KMS-11 (cell line): ENCODE results near the gene ENPP7.

Source experiments
- H2AFZ ChIP-seq: fragments of 200-600 bp; sonication (generic); 2 replicates; pipeline ENCODE4 v1.6.1; 2016; ENCODE audit warnings: antibody characterized with exemption, mixed run types, low read depth
- H3K27ac ChIP-seq: fragments of 200-600 bp; sonication (generic); 2 replicates; pipeline ENCODE4 v1.6.1; 2016; ENCODE audit warnings: mild to moderate bottlenecking, mixed run types
- H3K27me3 ChIP-seq: fragments of 200-600 bp; sonication (generic); 2 replicates; pipeline ENCODE4 v1.6.1; 2017; ENCODE audit warnings: mild to moderate bottlenecking, low read depth, mixed run types, moderate library complexity; ENCODE audit not compliant: insufficient read depth
- H3K36me3 ChIP-seq: fragments of 200-600 bp; sonication (generic); 2 replicates; pipeline ENCODE4 v1.6.1; 2017; ENCODE audit warnings: mild to moderate bottlenecking, mixed run types; ENCODE audit not compliant: insufficient read depth
- H3K4me1 ChIP-seq: fragments of 200-600 bp; sonication (generic); 2 replicates; pipeline ENCODE4 v1.6.1; 2016; ENCODE audit warnings: mild to moderate bottlenecking, low read depth, mixed run types; ENCODE audit not compliant: poor library complexity, severe bottlenecking
- H3K4me2 ChIP-seq: fragments of 200-600 bp; sonication (generic); 2 replicates; pipeline ENCODE4 v1.7.0; 2016; ENCODE audit warnings: mild to moderate bottlenecking, mixed run types
- H3K4me3 ChIP-seq: fragments of 200-600 bp; sonication (generic); IDR thresholded peaks from 2 replicates; pipeline ENCODE4 v1.6.1; 2017; ENCODE audit warnings: low read depth, low read length, mixed read lengths; ENCODE audit not compliant: insufficient read depth
- H3K79me2 ChIP-seq: fragments of 200-600 bp; sonication (generic); 2 replicates; pipeline ENCODE4 v1.6.1; 2016; ENCODE audit warnings: low read depth, mixed run types; ENCODE audit not compliant: insufficient read depth
- H3K9ac ChIP-seq: fragments of 200-600 bp; sonication (generic); 2 replicates; pipeline ENCODE4 v1.6.1; 2016; ENCODE audit warnings: mild to moderate bottlenecking, mixed run types
- H4K20me1 ChIP-seq: fragments of 200-600 bp; sonication (generic); 2 replicates; pipeline ENCODE4 v1.6.1; 2016; ENCODE audit warnings: mild to moderate bottlenecking, mixed run types; ENCODE audit not compliant: insufficient read depth
- TF ChIP-seq, protein P1 (sequence below): fragments of 200-600 bp; sonication (generic); conservative IDR thresholded peaks from 2 replicates; pipeline ENCODE4 v1.6.1; 2017; ENCODE audit warnings: low read depth, mild to moderate bottlenecking, antibody characterized with exemption, low read length, moderate library complexity, mixed read lengths

The ENPP7 gene

DNA sequence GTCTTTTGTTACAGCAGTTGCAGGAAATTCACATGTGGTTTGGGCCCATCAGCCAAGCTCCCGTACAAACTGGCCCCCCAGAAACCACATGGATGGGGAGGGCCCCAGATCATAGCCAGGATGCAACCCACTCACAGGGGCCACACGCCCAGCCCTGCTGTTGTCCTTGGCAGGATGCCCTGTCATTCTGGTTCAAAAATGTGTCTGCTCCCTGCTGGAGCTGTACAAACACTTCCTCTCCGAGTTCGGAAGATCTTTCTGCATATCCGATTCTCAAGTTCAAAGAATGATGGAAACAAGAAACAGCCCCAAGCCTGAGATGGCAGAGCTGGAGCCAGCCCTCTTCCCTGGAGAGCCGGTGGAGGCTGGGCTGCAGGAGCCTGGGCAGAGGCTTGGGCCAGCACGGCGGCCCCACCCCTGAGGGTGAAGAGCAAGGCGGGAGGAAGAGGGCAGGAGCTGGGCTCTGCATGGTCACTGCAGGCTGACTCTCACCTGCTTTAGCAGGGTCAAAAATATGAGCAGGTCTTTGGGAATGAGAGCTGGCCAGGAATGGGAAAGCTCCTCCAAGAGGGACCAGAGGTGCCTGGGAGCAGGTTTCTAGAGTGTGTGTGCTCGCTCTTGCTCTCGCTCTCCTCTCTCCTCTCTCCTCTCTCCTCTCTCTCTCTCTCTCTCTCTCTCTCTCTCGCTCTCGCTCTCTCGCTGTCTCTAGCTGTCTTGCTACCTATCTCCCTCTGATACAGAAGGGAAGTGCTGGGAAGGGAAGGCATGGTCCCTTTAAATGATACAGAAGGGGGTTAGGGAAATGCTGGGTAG, 34.7 kb upstream of the ENPP7 start:
- Histone ChIP-seq H3K27ac (no peak overlapping the region), H3K4me2 (no peak overlapping the region), H3K36me3 (no peaks in the 10 kb centered on the region), H3K4me3 (no peak overlapping the region), H3K79me2 (no peaks in the 10 kb centered on the region), H3K4me1 (peaks cover 5% of the 10 kb centered on the region), H3K27me3 (peaks cover 81% of the 10 kb centered on the region), H4K20me1 (no peaks in the 10 kb centered on the region), H2AFZ (no peak overlapping the region), H3K9ac (no peak overlapping the region)
- TF ChIP-seq, protein P1, sequence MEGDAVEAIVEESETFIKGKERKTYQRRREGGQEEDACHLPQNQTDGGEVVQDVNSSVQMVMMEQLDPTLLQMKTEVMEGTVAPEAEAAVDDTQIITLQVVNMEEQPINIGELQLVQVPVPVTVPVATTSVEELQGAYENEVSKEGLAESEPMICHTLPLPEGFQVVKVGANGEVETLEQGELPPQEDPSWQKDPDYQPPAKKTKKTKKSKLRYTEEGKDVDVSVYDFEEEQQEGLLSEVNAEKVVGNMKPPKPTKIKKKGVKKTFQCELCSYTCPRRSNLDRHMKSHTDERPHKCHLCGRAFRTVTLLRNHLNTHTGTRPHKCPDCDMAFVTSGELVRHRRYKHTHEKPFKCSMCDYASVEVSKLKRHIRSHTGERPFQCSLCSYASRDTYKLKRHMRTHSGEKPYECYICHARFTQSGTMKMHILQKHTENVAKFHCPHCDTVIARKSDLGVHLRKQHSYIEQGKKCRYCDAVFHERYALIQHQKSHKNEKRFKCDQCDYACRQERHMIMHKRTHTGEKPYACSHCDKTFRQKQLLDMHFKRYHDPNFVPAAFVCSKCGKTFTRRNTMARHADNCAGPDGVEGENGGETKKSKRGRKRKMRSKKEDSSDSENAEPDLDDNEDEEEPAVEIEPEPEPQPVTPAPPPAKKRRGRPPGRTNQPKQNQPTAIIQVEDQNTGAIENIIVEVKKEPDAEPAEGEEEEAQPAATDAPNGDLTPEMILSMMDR = no peak

DNA sequence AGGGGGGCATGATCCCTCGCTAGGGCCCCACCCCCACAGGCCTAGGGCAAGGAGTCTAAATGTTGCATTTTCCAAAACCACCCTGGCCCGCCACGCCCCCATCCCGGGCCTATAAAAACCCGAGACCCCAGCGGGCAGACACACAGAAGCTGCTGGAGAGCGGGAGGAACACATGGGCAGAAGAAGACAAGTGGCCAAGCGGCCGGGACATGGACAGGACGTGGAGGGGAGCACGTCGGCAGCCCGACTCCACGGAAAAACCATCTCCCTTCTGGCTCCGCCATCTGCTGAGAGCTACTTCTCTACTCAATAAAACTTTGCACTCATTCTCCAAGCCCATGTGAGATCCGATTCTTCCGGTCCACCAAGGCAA, 34.1 kb upstream of the ENPP7 start:
- H3K27me3 ChIP-seq = peaks cover 77% of the 10 kb centered on the region
- no peak overlapping the region for H3K9ac ChIP-seq
- no peak overlapping the region for H3K27ac ChIP-seq
- no peaks in the 10 kb centered on the region for H4K20me1 ChIP-seq
- no peak overlapping the region for H3K4me2 ChIP-seq
- no peak overlapping the region for H3K4me3 ChIP-seq
- no peak overlapping the region for H2AFZ ChIP-seq
- TF ChIP-seq, protein P1 = no peak
- no peaks in the 10 kb centered on the region for H3K79me2 ChIP-seq
- H3K4me1 ChIP-seq = peaks cover 5% of the 10 kb centered on the region
- H3K36me3 ChIP-seq = no peaks in the 10 kb centered on the region

DNA sequence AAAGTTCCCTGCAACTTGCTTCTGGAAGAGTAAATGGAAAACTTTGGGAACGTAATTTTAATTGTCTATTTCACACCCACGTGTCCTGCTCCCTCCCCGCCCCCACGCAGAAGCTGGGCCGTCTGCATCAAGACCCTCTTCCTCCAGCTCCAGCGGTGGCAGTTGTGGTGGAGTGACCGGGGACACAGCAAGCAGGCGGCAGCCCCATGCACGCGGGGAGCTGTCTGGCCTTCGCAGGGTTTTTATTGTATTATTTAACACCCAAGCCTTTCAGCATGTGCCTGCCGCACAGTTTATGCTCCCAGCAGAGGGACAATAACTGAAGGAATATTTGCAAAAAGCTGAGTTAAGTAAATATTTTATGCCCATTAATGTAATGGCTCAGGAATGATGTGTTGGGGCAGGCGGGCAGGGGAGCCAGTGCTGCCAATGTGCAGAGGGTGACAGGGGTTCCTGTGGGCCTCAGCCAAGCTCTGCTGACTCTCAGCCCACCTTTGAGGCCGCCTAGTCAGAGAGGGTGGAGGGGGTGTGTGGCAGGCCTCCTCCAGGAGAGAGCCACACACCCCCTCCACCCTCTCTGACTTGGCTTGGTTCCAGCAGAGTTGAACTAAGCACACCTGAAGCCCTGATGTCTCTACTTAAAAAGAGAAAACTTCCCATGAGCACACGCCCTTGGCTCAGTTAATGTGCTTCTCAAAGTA, 32.4 kb upstream of the ENPP7 start:
- no peaks in the 10 kb centered on the region for H4K20me1 ChIP-seq
- H3K27me3 ChIP-seq = peaks cover 70% of the 10 kb centered on the region
- H3K4me2 ChIP-seq = no peak overlapping the region
- H3K9ac ChIP-seq = no peak overlapping the region
- H3K36me3 ChIP-seq = no peaks in the 10 kb centered on the region
- H3K79me2 ChIP-seq = no peaks in the 10 kb centered on the region
- no peak overlapping the region for H3K4me3 ChIP-seq
- no peak overlapping the region for H3K27ac ChIP-seq
- no peak overlapping the region for H2AFZ ChIP-seq
- TF ChIP-seq, protein P1 = no peak
- H3K4me1 ChIP-seq = peaks cover 5% of the 10 kb centered on the region

DNA sequence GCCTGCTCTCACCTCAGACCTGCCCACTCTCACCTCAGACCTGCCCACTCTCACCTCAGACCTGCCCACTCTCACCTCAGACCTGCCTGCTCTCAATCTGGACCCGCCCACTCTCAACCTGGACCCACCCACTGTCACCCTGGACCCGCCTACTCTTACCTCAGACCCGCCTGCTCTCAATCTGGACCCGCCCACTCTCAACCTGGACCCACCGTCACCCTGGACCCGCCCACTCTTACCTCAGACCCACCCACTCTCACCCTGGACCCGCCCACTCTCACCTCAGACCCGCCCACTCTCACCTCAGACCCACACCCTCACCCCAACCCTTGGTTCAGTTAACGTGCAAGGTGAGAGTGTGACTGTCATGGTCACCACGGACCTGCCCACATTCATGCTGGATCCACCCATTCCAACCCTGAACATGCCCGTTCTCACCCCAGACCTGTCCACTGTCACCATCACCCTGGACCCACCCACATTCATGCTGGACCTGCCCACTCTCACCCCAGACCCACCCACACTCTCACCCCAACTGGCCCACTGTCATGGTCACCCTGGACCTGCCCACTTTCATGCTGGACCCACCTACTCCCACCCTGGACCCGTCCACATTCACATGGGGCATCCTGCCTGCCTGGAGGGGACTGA, 31.2 kb upstream of the ENPP7 start:
- H2AFZ ChIP-seq = no peak overlapping the region
- no peaks in the 10 kb centered on the region for H3K36me3 ChIP-seq
- H3K27me3 ChIP-seq = peaks cover 70% of the 10 kb centered on the region
- TF ChIP-seq, protein P1 = no peak
- H4K20me1 ChIP-seq = no peaks in the 10 kb centered on the region
- H3K79me2 ChIP-seq = no peaks in the 10 kb centered on the region
- H3K4me1 ChIP-seq = peaks cover 5% of the 10 kb centered on the region
- no peak overlapping the region for H3K4me3 ChIP-seq
- H3K9ac ChIP-seq = no peak overlapping the region
- no peak overlapping the region for H3K4me2 ChIP-seq
- no peak overlapping the region for H3K27ac ChIP-seq
